ENCODE measurements around the gene C3. TPM values are rescaled to one million over a fixed set of nuclear protein-coding genes. Genes with fewer than 3 reads are reported as not detected.

Gene C3
- total RNA-seq, 1 donor from 2014 or later: 1.5 TPM

DNA sequence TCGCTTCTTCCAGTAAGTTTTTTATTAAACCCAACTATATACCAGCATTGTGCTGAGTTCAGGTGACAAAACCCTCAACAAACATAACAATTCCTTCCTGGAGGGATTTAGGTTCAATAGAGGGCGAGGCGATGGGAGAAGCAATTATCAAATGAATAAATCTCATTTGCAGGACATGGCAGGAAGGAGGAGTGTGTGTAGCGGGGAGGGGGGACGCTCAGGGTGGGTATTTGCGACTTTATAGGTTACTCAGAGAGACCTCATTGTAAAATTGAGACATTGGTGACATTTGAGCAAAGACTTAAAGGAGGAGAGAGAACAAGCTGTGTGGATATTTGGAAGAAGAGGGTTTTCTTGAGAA is 3.9 kb downstream of the C3 start:
- Histone ChIP-seq H3K9me3 (ENCODE audit: low read depth) (no peaks in the 10 kb centered on the region), H2AFZ (replicated peaks) (no peak overlapping the region), H3K4me1 (no peaks in the 10 kb centered on the region), H3K9ac (no peak overlapping the region), H3K79me2 (ENCODE audit: low read depth) (no peaks in the 10 kb centered on the region), H3K27ac (no peak overlapping the region), H3K4me3 (no peak overlapping the region), H3F3A (ENCODE audit: low read depth) (peaks cover 4% of the 10 kb centered on the region), H3K36me3 (no peaks in the 10 kb centered on the region), H3K27me3 (peaks cover 6% of the 10 kb centered on the region), H3K4me2 (no peak overlapping the region), H4K20me1 (ENCODE audit: low read depth) (no peaks in the 10 kb centered on the region)
- no peak for DNase-seq (ENCODE audit: low spot score)
- Mint-ChIP-seq H3K27me3 (ENCODE audit: insufficient read depth, low read depth) (peaks cover 28% of the 10 kb centered on the region), H3K4me3 (no peak overlapping the region), H3K27ac (no peak overlapping the region), H3K4me1 (peaks cover 5% of the 10 kb centered on the region), H3K36me3 (no peaks in the 10 kb centered on the region), H3K9me3 (peaks cover 8% of the 10 kb centered on the region)
- TF ChIP-seq, protein P1, sequence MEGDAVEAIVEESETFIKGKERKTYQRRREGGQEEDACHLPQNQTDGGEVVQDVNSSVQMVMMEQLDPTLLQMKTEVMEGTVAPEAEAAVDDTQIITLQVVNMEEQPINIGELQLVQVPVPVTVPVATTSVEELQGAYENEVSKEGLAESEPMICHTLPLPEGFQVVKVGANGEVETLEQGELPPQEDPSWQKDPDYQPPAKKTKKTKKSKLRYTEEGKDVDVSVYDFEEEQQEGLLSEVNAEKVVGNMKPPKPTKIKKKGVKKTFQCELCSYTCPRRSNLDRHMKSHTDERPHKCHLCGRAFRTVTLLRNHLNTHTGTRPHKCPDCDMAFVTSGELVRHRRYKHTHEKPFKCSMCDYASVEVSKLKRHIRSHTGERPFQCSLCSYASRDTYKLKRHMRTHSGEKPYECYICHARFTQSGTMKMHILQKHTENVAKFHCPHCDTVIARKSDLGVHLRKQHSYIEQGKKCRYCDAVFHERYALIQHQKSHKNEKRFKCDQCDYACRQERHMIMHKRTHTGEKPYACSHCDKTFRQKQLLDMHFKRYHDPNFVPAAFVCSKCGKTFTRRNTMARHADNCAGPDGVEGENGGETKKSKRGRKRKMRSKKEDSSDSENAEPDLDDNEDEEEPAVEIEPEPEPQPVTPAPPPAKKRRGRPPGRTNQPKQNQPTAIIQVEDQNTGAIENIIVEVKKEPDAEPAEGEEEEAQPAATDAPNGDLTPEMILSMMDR (IDR thresholded peaks at IDR 0.05): no peak
- TF ChIP-seq EZH2 (IDR thresholded peaks at IDR 0.05) (no peak), EZH2phosphoT487 (IDR thresholded peaks at IDR 0.05) (no peak)

DNA sequence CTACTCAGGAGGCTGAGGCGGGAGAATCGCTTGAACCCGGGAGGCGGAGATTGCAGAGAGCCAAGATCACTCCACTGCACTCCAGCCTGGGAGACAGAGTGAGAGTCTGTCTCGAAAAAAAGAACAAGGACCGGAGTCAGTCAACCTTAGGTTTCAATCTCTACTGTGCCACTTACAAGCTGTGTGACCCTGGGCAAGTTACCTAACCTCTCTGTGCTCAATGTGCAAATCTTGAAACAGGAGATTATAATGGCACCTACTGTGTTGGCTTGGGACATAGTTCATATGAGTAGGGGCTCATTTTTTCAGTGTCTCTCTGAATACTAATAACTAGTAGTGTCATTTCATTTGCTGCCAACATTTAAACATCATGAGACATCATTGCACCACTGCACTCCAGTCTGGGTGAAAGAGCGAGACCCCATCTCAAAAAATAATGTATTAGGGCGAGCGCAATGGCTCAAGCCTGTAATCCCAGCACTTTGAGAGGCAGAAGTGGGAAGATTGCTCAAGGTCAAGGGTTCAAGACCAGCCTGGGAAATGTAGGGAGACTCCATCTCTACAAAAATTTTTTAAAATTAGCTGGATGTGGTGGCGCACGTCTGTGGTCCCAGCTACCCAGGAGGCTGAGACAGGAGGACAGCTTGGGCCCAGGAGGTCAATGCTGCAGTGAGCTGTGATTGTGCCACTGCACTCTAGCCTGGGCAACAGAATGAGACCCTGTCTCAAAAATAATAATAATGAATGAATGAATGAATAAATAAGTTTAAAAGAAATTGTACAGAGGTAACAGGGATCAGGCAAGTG is 5.5 kb downstream of the C3 start:
- Histone ChIP-seq H2AFZ (replicated peaks) (no peak overlapping the region), H3F3A (ENCODE audit: low read depth) (peaks cover 4% of the 10 kb centered on the region), H3K36me3 (no peaks in the 10 kb centered on the region), H4K20me1 (ENCODE audit: low read depth) (no peaks in the 10 kb centered on the region), H3K79me2 (ENCODE audit: low read depth) (no peaks in the 10 kb centered on the region), H3K4me2 (no peak overlapping the region), H3K27me3 (peaks cover 23% of the 10 kb centered on the region), H3K4me1 (no peaks in the 10 kb centered on the region), H3K9me3 (ENCODE audit: low read depth) (no peaks in the 10 kb centered on the region), H3K27ac (no peak overlapping the region), H3K9ac (no peak overlapping the region), H3K4me3 (no peak overlapping the region)
- H3K9me3 Mint-ChIP-seq: peaks cover 8% of the 10 kb centered on the region
- peaks cover 39% of the 10 kb centered on the region for H3K27me3 Mint-ChIP-seq (ENCODE audit: insufficient read depth, low read depth)
- no peak for DNase-seq (ENCODE audit: low spot score)
- no peak for TF ChIP-seq EZH2 (IDR thresholded peaks at IDR 0.05)
- no peak for TF ChIP-seq EZH2phosphoT487 (IDR thresholded peaks at IDR 0.05)
- TF ChIP-seq, protein P1 (IDR thresholded peaks at IDR 0.05): no peak
- H3K27ac Mint-ChIP-seq: no peak overlapping the region
- no peak overlapping the region for H3K4me3 Mint-ChIP-seq
- H3K4me1 Mint-ChIP-seq: peaks cover 5% of the 10 kb centered on the region
- no peaks in the 10 kb centered on the region for H3K36me3 Mint-ChIP-seq

DNA sequence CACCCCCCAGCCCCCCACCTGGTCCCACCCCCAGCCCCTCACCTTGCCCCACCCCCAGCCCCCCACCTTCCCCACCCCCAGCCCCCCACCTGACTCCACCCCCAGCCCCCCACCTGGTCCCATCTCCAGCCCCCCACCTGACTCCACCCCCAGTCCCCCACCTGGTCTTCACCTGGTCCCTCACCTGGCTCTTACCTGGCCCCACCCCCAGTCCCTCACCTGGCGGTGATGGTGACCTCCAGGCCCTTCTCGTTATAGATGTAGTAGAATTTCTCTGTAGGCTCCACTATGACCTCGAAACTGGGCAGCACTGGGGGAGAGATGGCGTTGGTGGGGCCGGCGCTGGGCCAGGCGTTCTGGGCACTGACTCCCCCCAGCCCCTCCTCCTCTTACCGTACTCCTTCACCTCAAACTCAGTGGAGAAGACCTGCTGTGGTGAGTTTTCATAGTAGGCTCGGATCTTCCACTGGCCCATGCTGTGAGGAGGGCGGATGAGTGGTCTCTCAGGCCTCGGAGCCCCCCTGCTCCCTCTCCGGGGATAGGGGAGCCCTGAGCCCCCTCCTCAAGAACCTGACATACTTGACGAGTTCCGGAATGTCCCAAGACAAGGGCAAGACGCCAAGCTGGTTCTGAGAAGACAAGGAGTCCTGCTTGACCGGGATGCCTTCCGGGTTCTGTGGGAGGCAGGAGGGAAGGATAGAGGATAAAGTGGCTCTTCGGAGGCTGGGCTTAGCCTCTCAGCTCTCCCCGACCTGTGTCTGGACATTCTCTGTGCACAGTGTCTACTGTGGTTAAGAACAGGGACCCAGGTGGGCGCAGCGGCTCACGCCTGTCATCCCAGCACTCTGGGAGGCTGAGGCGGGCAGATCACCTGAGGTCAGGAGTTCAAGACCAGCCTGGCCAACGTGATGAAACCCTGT is 6.4 kb downstream of the C3 start:
- H3K27me3 Mint-ChIP-seq (ENCODE audit: insufficient read depth, low read depth): peaks cover 38% of the 10 kb centered on the region
- no peaks in the 10 kb centered on the region for H3K4me1 ChIP-seq
- TF ChIP-seq, protein P1 (IDR thresholded peaks at IDR 0.05): no peak
- no peak for TF ChIP-seq EZH2phosphoT487 (IDR thresholded peaks at IDR 0.05)
- no peak for TF ChIP-seq EZH2 (IDR thresholded peaks at IDR 0.05)
- no peak overlapping the region for H3K27ac Mint-ChIP-seq
- H3K27me3 ChIP-seq: peaks cover 32% of the 10 kb centered on the region
- no peaks in the 10 kb centered on the region for H3K9me3 ChIP-seq (ENCODE audit: low read depth)
- H3K4me3 Mint-ChIP-seq: no peak overlapping the region
- H3K9ac ChIP-seq: no peak overlapping the region
- no peaks in the 10 kb centered on the region for H3K36me3 Mint-ChIP-seq
- no peaks in the 10 kb centered on the region for H3K36me3 ChIP-seq
- H3K9me3 Mint-ChIP-seq: peaks cover 8% of the 10 kb centered on the region
- no peak overlapping the region for H2AFZ ChIP-seq (replicated peaks)
- no peak overlapping the region for H3K4me2 ChIP-seq
- DNase-seq (ENCODE audit: low spot score): no peak
- peaks cover 5% of the 10 kb centered on the region for H3K4me1 Mint-ChIP-seq
- H3K4me3 ChIP-seq: no peak overlapping the region
- no peak overlapping the region for H3K27ac ChIP-seq
- H3F3A ChIP-seq (ENCODE audit: low read depth): peaks cover 4% of the 10 kb centered on the region
- no peaks in the 10 kb centered on the region for H3K79me2 ChIP-seq (ENCODE audit: low read depth)
- H4K20me1 ChIP-seq (ENCODE audit: low read depth): no peaks in the 10 kb centered on the region
